C4-2B (cell line): ENCODE data around the gene TRPC4AP.

ENCODE experiments used
- H3K27ac ChIP-seq: fragments of 450-650 bp; 2 replicates; pipeline ENCODE4 v1.5.1; 2017
- ZFX ChIP-seq: fragments of 450-650 bp; IDR thresholded peaks from 2 replicates; pipeline ENCODE4 v1.6.1; 2017
- TF ChIP-seq, protein P1 (sequence below): fragments of 450-650 bp; conservative IDR thresholded peaks from 2 replicates; pipeline ENCODE4 v1.5.1; 2017; ENCODE audit warnings: mild to moderate bottlenecking

TRPC4AP gene

DNA sequence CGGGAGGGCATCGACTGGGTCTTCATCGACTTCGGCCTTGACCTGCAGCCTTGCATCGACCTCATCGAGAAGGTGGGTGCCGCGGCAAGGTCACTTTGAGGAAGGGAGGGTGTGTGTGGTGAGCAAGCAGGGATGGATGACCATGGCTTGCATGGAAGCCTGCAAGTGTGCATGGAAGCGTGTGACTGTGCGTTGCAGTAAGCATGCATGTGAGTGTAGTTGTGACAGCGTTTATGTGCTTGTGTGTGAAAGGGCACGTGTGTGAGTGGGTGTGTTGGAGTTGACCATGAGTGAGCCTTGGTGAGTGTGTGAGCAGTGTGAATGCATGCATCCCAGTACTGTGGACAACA is 104.4 kb downstream of the TRPC4AP start:
- H3K27ac ChIP-seq: no peak overlapping the region
- TF ChIP-seq, protein P1, sequence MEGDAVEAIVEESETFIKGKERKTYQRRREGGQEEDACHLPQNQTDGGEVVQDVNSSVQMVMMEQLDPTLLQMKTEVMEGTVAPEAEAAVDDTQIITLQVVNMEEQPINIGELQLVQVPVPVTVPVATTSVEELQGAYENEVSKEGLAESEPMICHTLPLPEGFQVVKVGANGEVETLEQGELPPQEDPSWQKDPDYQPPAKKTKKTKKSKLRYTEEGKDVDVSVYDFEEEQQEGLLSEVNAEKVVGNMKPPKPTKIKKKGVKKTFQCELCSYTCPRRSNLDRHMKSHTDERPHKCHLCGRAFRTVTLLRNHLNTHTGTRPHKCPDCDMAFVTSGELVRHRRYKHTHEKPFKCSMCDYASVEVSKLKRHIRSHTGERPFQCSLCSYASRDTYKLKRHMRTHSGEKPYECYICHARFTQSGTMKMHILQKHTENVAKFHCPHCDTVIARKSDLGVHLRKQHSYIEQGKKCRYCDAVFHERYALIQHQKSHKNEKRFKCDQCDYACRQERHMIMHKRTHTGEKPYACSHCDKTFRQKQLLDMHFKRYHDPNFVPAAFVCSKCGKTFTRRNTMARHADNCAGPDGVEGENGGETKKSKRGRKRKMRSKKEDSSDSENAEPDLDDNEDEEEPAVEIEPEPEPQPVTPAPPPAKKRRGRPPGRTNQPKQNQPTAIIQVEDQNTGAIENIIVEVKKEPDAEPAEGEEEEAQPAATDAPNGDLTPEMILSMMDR: no peak
- TF ChIP-seq ZFX: no peak

DNA sequence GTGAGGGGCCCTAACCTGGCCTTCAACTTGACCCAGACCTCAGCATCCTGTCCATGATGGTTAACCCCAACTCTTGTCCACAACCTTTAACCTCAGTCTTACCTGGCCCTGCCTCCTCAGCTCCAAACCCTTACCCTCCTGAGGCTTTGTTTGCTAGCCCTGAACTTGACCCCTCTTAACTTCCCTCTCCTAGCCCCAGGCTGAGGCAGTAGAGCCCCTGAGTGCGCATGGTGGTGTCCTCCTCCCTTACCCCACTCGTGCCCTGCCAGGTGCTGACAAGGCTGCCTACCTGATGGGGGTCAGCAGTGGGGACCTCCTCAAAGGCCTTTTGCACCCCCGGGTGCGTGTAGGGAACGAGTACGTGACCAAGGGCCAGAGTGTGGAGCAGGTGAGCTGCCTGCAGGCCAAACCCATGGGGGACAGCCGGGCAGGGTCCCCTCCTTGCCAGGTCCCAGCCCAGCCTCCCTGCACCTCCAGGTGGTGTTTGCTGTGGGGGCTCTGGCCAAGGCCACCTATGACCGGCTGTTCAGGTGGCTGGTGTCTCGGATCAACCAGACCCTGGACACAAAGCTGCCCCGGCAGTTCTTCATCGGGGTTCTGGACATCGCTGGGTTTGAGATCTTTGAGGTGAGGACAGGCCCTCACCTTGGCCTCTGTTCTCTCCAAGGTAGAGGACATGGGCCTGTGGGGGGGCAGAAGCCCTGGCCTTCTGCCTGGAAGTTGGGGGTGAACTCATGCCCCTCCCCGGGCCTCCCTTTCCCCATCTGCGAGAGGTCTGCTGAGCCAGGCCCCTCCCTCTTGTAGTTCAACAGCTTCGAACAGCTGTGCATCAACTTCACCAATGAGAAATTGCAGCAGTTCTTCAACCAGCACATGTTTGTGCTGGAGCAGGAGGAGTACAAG is 105.1 kb downstream of the TRPC4AP start:
- TF ChIP-seq, protein P1: no peak
- no peak for TF ChIP-seq ZFX

DNA sequence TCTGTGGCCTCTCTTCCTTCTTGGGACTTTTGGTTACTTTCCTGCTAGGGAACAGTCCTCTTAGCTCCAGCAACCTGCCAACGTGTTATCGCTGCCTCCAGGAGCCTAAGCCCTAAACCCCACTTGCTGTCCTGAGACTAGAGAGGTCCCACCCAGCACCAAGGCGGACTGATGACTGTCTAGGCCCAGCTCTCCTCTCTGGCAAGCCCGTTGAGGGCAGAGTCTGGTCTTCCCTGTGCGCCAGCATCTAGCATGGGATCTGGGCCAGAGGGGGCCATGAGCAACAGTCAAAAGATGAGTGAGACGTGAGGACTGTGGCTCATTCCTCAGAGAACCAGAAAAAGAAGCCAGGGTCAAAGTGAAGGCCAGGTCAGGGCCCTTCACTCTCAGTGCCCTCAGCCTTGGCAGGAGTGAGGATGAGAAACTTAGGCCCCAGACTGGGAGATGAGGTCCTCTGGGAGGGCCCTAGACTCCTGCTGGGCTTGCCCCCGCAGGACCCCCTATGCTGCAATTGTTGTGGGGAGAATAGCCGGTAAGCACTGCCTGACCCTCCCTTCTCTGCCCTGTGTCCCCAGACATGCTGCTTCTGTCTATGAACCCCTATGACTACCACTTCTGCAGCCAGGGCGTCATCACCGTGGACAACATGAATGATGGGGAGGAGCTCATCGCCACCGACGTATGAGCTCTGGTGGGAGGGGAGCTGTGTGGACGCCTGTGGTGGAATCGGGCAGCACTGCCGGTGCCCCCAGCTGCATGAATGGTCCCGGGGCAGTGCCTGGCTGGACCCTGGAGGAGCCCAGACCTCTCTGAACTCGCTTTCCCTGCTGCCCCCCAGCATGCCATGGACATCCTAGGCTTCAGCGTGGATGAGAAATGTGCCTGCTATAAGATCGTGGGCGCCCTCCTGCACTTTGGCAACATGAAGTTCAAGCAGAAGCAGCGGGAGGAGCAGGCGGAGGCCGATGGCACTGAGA is 106.0 kb downstream of the TRPC4AP start:
- TF ChIP-seq, protein P1: no peak
- no peak for TF ChIP-seq ZFX
- H3K27ac ChIP-seq: no peak overlapping the region

More for the DNA sequence above, 105.1 kb downstream of the TRPC4AP start:
- H3K27ac ChIP-seq: no peak overlapping the region

DNA sequence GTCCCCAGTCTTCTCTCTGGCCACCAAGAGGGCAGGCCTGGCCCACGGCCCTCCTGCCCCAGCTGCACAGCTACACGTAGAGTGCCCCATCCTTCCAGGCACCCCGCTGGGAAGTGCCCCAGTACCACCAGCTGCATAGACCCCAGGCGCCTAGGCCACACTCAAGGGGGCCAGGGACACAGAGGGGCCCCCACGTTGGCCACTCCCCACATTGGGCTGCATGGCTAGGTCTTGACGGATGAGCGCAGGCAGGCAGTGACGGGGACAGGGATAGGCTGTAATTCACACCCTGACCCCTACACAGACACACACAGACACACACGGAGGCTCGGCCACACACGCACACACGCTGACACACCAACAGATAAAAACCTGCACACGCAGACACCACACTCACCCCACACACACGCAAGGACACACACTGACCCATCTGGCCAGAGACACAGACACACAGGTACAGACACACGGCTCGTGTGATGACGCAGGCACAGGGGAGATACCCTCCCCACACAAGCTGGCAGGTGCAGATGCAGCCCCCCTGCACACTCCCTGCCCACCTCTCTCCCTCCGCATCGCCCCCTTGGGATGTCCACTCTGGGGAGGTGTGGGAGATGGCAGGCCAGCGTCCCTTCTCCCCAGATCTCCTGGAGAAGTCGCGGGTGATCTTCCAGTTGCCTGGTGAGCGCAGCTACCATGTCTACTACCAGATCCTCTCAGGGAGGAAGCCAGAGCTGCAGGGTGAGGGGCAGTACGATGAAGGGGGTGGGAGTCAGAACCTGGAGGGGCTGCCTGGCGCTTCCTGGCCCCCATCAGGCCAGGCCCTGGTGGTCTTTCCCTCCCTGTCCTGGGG is 106.9 kb downstream of the TRPC4AP start:
- no peak for TF ChIP-seq ZFX
- TF ChIP-seq, protein P1: no peak
- H3K27ac ChIP-seq: no peak overlapping the region

DNA sequence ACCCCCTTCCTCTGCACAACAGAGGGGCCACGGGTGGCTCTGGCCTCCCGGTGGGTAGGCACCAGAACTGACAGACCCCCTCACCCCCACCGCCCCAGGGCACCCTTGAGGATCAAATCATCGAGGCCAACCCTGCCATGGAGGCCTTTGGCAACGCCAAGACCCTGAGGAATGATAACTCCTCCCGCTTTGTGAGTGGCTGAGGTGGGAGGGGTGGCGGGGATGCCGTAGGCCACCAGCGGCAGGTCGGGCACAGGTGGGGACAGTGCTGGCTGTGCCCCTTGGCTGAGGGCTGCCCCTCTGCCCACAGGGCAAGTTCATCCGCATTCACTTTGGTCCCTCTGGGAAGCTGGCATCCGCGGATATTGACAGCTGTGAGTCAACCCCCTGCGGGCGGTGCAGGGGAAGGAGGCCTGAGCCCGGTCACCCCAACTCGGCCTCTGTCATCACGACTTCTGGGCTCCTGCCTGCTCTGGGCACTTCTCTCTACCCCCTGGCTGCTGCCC is 107.8 kb downstream of the TRPC4AP start:
- TF ChIP-seq, protein P1: no peak
- no peak for TF ChIP-seq ZFX
- no peak overlapping the region for H3K27ac ChIP-seq

DNA sequence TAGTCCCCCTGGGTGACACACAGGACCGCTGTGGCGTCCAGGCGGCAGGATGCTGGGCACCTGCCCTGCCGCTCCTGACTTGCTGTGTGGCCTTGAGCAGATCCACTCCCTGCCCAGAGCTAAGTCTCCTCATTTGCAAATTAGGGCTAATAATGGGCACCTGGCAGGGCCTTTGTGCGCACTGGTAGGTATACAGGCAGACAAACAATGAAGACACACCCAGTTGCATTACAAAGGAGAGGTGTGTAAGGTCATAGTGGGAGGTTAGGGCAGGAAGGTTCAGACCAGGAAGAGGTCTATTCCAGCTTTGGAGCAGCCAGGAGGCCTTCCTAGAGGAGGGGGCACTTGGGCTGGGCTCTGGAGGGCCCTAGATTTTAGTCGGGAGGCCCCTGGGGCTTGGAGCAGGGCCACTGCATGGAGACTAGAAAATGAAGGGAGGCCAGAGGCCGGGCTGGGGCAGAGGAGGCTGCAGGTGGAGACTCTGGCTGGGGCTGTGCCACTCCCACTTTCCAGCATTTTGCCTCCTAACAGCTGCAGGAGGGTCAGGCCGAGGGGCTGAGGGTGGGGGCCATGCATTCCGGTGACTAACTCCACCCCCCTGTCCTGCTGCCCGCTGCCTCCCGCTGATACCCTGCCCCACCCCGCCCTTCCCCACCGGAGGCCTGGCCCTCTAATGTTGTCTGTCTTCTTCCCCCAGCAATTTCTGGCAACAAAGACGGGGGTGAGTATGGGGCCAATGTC is 108.4 kb downstream of the TRPC4AP start:
- no peak overlapping the region for H3K27ac ChIP-seq
- TF ChIP-seq, protein P1: no peak
- TF ChIP-seq ZFX: no peak
